ENCODE data around the gene SYTL4. TPM values are rescaled to one million over a fixed set of nuclear protein-coding genes. Genes with fewer than 3 reads are reported as not detected.

The SYTL4 gene
- total RNA-seq, 2 donors from 2014 or later: 19.1 to 21.3 TPM

GRCh38 chrX:100643212-100643611 is 88.7 kb downstream of the SYTL4 start:
- ATAC-seq (no peak), DNase-seq (no peak)
- H3K4me3 ChIP-seq: no peak overlapping the region
- no peaks in the 10 kb centered on the region for H3K36me3 ChIP-seq (replicated peaks in 1 of 2; ENCODE audit: insufficient read depth in 1 of 2, low read depth in 2 of 2)
- H3K9me3 ChIP-seq: no peaks in the 10 kb centered on the region
- no peak overlapping the region for H3K27ac ChIP-seq
- 85% methylated on average over 5 to 10 of the region's 11 CpGs for WGBS, 2 donors
- TF ChIP-seq POLR2A (IDR thresholded peaks at IDR 0.05) (no peak), CTCF (IDR thresholded peaks at IDR 0.05) (no peak)
- intact Hi-C loops (cut with DNase I): no loop called here
- no peaks in the 10 kb centered on the region for H3K4me1 ChIP-seq
- no peaks in the 10 kb centered on the region for H3K27me3 ChIP-seq

- Histone ChIP-seq H3K9me3 (no peaks in the 10 kb centered on the region), H3K4me3 (no peak overlapping the region), H3K36me3 (replicated peaks in 1 of 2; ENCODE audit: insufficient read depth in 1 of 2, low read depth in 2 of 2) (no peaks in the 10 kb centered on the region), H3K4me1 (no peaks in the 10 kb centered on the region), H3K27ac (no peak overlapping the region), H3K27me3 (no peaks in the 10 kb centered on the region)
- WGBS, 2 donors: 38 to 58% methylated on average over 3 of the region's 3 CpGs
- DNase-seq (no peak), ATAC-seq (no peak)
- intact Hi-C loops (cut with DNase I): no loop called here
- no peak for TF ChIP-seq POLR2A (IDR thresholded peaks at IDR 0.05)
- no peak for TF ChIP-seq CTCF (IDR thresholded peaks at IDR 0.05)
These were observed 89.6 kb downstream of the SYTL4 start for GRCh38 chrX:100642290-100642689.

- peak within 1 kb of the TSS; percentile 51 to 52 for H3K4me3 ChIP-seq
- peak; percentile 99 for ATAC-seq
- no peaks in the 10 kb centered on the region for H3K9me3 ChIP-seq
- 2% methylated on average over 10 to 50 of the region's 51 CpGs for WGBS, 2 donors
- H3K27ac ChIP-seq: peak within 1 kb of the TSS in 3 of 4 donors; percentile 63 to 69 (median 64)
- H3K36me3 ChIP-seq (replicated peaks in 1 of 2; ENCODE audit: insufficient read depth in 1 of 2, low read depth in 2 of 2): no peaks in the 10 kb centered on the region
- peaks cover 7% of the 10 kb centered on the region for H3K4me1 ChIP-seq
- TF ChIP-seq CTCF (IDR thresholded peaks at IDR 0.05) (peak; percentile 27 to 58 (median 52)), POLR2A (IDR thresholded peaks at IDR 0.05) (peak; percentile 7 to 54 (median 42))
- H3K27me3 ChIP-seq: no peaks in the 10 kb centered on the region
- peak; percentile 82 to 85 (median 83) for DNase-seq
- intact Hi-C loops (cut with DNase I): no loop called here
These were observed 95.5 kb downstream of the SYTL4 start, which contains the start of gene TSPAN6 for GRCh38 chrX:100636321-100636991. TSPAN6 (minus strand) TSS chrX:100636806; CDS start chrX:100636694, 112 bp downstream.

GRCh38 chrX:100635989-100636320 is 96.0 kb downstream of the SYTL4 start:
- ATAC-seq (peak; percentile 32), DNase-seq (no peak)
- Histone ChIP-seq H3K9me3 (no peaks in the 10 kb centered on the region), H3K27ac (peak overlapping the region in 3 of 4 donors; percentile 63 to 69 (median 64)), H3K4me3 (peak overlapping the region; percentile 51 to 52), H3K27me3 (no peaks in the 10 kb centered on the region), H3K36me3 (replicated peaks in 1 of 2; ENCODE audit: insufficient read depth in 1 of 2, low read depth in 2 of 2) (no peaks in the 10 kb centered on the region), H3K4me1 (peaks cover 7% of the 10 kb centered on the region)
- TF ChIP-seq POLR2A (IDR thresholded peaks at IDR 0.05) (no peak), CTCF (IDR thresholded peaks at IDR 0.05) (no peak)
- intact Hi-C loops (cut with DNase I): no loop called here
- 1 to 10% methylated on average over 2 to 5 of the region's 8 CpGs for WGBS, 2 donors

- WGBS, 2 donors: 67% methylated on average over 5 of the region's 5 CpGs
- no peak overlapping the region for H3K4me3 ChIP-seq
- intact Hi-C loops (cut with DNase I): no loop called here
- H3K36me3 ChIP-seq (replicated peaks in 1 of 2; ENCODE audit: insufficient read depth in 1 of 2, low read depth in 2 of 2): no peaks in the 10 kb centered on the region
- H3K27me3 ChIP-seq: no peaks in the 10 kb centered on the region
- H3K4me1 ChIP-seq: peaks cover 7% of the 10 kb centered on the region
- no peaks in the 10 kb centered on the region for H3K9me3 ChIP-seq
- no peak for ATAC-seq
- no peak for TF ChIP-seq POLR2A (IDR thresholded peaks at IDR 0.05)
- TF ChIP-seq CTCF (IDR thresholded peaks at IDR 0.05): no peak
- DNase-seq: no peak
- no peak overlapping the region for H3K27ac ChIP-seq
These were observed 96.9 kb downstream of the SYTL4 start for GRCh38 chrX:100635040-100635439.
